Neural progenitor cell (in vitro differentiated cells): ENCODE results near the gene PDILT. TPM values are rescaled to one million over a fixed set of nuclear protein-coding genes. Genes with fewer than 3 reads are reported as not detected.

Experiments
- DNase-seq: peaks from one replicate; pipeline ENCODE4 v3.0.0-alpha.2; 2016; ENCODE audit warnings: low spot score
- H2AFZ ChIP-seq: fragments of 200-600 bp; sonication (generic); replicated peaks from 2 replicates; pipeline ENCODE4 v1.6.1; 2016; ENCODE audit warnings: antibody characterized with exemption
- H3F3A ChIP-seq: fragments of 200-600 bp; sonication (generic); 2 replicates; pipeline ENCODE4 v1.6.1; 2016; ENCODE audit warnings: antibody characterized with exemption, low read depth
- H3K27ac ChIP-seq: fragments of 200-600 bp; sonication (generic); 2 replicates; pipeline ENCODE4 v1.5.1; 2016; ENCODE audit warnings: mild to moderate bottlenecking
- H3K27me3 ChIP-seq: fragments of 200-600 bp; sonication (generic); 2 replicates; pipeline ENCODE4 v1.6.1; 2016; ENCODE audit warnings: mild to moderate bottlenecking, moderate library complexity
- H3K36me3 ChIP-seq: fragments of 200-600 bp; sonication (generic); 2 replicates; pipeline ENCODE4 v1.5.1; 2016
- H3K4me1 ChIP-seq: fragments of 200-600 bp; sonication (generic); 2 replicates; pipeline ENCODE4 v1.6.1; 2016; ENCODE audit warnings: mixed run types
- H3K4me2 ChIP-seq: fragments of 200-600 bp; sonication (generic); 2 replicates; pipeline ENCODE4 v1.6.1; 2016
- H3K4me3 ChIP-seq: fragments of 200-600 bp; sonication (generic); 2 replicates; pipeline ENCODE4 v1.5.1; 2016
- H3K79me2 ChIP-seq: fragments of 200-600 bp; sonication (generic); 2 replicates; pipeline ENCODE4 v1.6.1; 2016; ENCODE audit warnings: low read depth
- H3K9ac ChIP-seq: fragments of 200-600 bp; sonication (generic); 2 replicates; pipeline ENCODE4 v1.6.1; 2016
- H3K9me3 ChIP-seq: fragments of 200-600 bp; sonication (generic); 2 replicates; pipeline ENCODE4 v1.5.1; 2016; ENCODE audit warnings: low read depth
- H4K20me1 ChIP-seq: fragments of 200-600 bp; sonication (generic); 2 replicates; pipeline ENCODE4 v1.6.1; 2016; ENCODE audit warnings: low read depth
- H3K27ac Mint-ChIP-seq: 3 replicates; pipeline ENCODE4 v1.8.0; 2021; ENCODE audit warnings: mixed read lengths
- H3K27me3 Mint-ChIP-seq: 2 replicates; pipeline ENCODE4 v1.8.0; 2022; ENCODE audit warnings: low read depth, mild to moderate bottlenecking, inconsistent platforms, moderate library complexity, mixed read lengths; ENCODE audit not compliant: insufficient read depth
- H3K36me3 Mint-ChIP-seq: 3 replicates; pipeline ENCODE4 v1.8.0; 2021; ENCODE audit warnings: mixed read lengths
- H3K4me1 Mint-ChIP-seq: 3 replicates; pipeline ENCODE4 v1.8.0; 2021; ENCODE audit warnings: mixed read lengths
- H3K4me3 Mint-ChIP-seq: 3 replicates; pipeline ENCODE4 v1.8.0; 2021; ENCODE audit warnings: mild to moderate bottlenecking, moderate library complexity, mixed read lengths
- H3K9me3 Mint-ChIP-seq: 3 replicates; pipeline ENCODE4 v1.8.0; 2020; ENCODE audit warnings: mixed read lengths
- EZH2 ChIP-seq: fragments of 200-600 bp; sonication (generic); IDR thresholded peaks from 2 replicates; pipeline ENCODE4 v1.6.1; 2017; ENCODE audit warnings: antibody characterized with exemption, mild to moderate bottlenecking, moderate library complexity
- EZH2phosphoT487 ChIP-seq: fragments of 200-600 bp; sonication (generic); IDR thresholded peaks from 2 replicates; pipeline ENCODE4 v1.6.1; 2017; ENCODE audit warnings: antibody characterized with exemption
- total RNA-seq: library from RNA; depleted of rRNA; stranded (reverse); fragments of >200 nt; gene quantifications from 2 replicates; pipeline ENCODE4 v1.2.3, GENCODE V29; 2015; ENCODE audit warnings: low replicate concordance
- TF ChIP-seq, protein P1 (sequence below): fragments of 200-600 bp; sonication (generic); IDR thresholded peaks from 2 replicates; pipeline ENCODE4 v1.5.1; 2017; ENCODE audit warnings: antibody characterized with exemption, mild to moderate bottlenecking

Gene PDILT
- total RNA-seq, 1 donor from 2014 or later: not detected

DNA sequence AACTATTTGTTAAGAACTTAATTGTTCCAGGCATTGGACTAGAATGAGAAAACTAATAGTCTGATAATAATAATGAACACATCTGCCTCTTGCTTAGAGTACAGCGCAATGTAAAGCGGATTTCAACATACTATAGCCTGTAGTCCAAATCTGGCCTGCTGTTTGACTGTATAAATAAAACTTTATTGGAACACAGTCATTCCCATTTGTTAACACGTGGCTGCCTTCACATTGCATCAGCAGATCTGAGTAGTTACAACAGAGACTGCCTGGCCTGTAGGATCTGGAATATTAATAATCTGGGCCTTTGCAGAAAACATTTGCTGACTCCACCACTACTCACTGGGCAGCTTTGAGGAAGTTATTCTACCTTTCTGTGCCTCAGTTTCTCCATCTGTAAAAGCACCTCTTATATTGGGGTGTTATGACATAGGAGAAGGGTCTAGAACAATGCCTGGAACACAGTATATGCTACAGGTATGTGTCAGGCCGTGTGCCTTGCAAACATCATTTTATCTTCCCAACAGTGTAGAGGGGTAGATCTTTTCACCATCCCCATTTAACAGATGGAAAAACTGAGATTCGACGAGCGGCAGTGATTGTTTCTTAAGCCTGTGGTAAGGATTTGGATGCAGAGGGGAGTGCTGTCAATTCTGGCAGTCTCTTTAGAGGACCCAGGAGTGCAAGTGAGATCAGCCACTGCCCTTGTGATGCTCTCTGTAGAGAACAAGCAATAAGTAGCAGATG lies 22.2 kb downstream of the PDILT start:
- Histone ChIP-seq H3K4me2 (no peak overlapping the region), H3K4me1 (peaks cover 5% of the 10 kb centered on the region), H4K20me1 (no peaks in the 10 kb centered on the region), H3K9ac (no peak overlapping the region), H3K36me3 (no peaks in the 10 kb centered on the region), H2AFZ (no peak overlapping the region), H3K79me2 (no peaks in the 10 kb centered on the region), H3K27ac (no peak overlapping the region), H3F3A (no peaks in the 10 kb centered on the region), H3K27me3 (peaks cover 13% of the 10 kb centered on the region), H3K4me3 (no peak overlapping the region), H3K9me3 (no peaks in the 10 kb centered on the region)
- Mint-ChIP-seq H3K9me3 (no peaks in the 10 kb centered on the region), H3K36me3 (no peaks in the 10 kb centered on the region), H3K27ac (no peak overlapping the region), H3K4me3 (no peak overlapping the region), H3K27me3 (peaks cover 3% of the 10 kb centered on the region), H3K4me1 (peaks cover 28% of the 10 kb centered on the region)
- TF ChIP-seq, protein P1, sequence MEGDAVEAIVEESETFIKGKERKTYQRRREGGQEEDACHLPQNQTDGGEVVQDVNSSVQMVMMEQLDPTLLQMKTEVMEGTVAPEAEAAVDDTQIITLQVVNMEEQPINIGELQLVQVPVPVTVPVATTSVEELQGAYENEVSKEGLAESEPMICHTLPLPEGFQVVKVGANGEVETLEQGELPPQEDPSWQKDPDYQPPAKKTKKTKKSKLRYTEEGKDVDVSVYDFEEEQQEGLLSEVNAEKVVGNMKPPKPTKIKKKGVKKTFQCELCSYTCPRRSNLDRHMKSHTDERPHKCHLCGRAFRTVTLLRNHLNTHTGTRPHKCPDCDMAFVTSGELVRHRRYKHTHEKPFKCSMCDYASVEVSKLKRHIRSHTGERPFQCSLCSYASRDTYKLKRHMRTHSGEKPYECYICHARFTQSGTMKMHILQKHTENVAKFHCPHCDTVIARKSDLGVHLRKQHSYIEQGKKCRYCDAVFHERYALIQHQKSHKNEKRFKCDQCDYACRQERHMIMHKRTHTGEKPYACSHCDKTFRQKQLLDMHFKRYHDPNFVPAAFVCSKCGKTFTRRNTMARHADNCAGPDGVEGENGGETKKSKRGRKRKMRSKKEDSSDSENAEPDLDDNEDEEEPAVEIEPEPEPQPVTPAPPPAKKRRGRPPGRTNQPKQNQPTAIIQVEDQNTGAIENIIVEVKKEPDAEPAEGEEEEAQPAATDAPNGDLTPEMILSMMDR: no peak
- TF ChIP-seq EZH2phosphoT487 (no peak), EZH2 (no peak)
- no peak for DNase-seq

DNA sequence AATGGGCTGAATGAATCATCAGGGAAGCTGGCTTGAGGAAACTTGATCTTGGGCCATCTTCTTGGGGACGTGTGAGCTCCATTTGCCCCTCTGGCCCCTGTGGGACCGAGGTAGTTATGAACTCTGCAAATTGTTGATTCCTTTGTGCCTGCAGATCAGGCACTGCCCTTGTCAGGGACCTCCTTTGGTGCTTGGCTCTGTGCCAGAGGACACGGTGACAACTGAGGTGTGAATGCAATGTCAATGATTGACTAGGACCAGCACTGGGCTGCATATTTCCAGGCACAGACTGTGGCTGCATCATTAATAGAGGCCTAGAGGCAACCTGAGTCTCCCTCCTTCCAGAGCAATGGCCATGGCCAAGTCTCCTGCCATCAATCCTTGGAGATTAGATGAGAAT lies 23.8 kb downstream of the PDILT start:
- Mint-ChIP-seq H3K4me3 (no peak overlapping the region), H3K27ac (no peak overlapping the region), H3K36me3 (no peaks in the 10 kb centered on the region), H3K9me3 (no peaks in the 10 kb centered on the region), H3K4me1 (peaks cover 14% of the 10 kb centered on the region), H3K27me3 (peaks cover 4% of the 10 kb centered on the region)
- DNase-seq: no peak
- no peak overlapping the region for H3K27ac ChIP-seq
- H3K4me2 ChIP-seq: no peak overlapping the region
- H3K36me3 ChIP-seq: no peaks in the 10 kb centered on the region
- H3K79me2 ChIP-seq: no peaks in the 10 kb centered on the region
- TF ChIP-seq, protein P1: no peak
- TF ChIP-seq EZH2 (no peak), EZH2phosphoT487 (no peak)
- H3F3A ChIP-seq: no peaks in the 10 kb centered on the region
- H3K9ac ChIP-seq: no peak overlapping the region
- H3K27me3 ChIP-seq: no peaks in the 10 kb centered on the region
- H3K9me3 ChIP-seq: no peaks in the 10 kb centered on the region
- H3K4me3 ChIP-seq: no peak overlapping the region
- no peaks in the 10 kb centered on the region for H3K4me1 ChIP-seq
- no peaks in the 10 kb centered on the region for H4K20me1 ChIP-seq
- H2AFZ ChIP-seq: no peak overlapping the region

DNA sequence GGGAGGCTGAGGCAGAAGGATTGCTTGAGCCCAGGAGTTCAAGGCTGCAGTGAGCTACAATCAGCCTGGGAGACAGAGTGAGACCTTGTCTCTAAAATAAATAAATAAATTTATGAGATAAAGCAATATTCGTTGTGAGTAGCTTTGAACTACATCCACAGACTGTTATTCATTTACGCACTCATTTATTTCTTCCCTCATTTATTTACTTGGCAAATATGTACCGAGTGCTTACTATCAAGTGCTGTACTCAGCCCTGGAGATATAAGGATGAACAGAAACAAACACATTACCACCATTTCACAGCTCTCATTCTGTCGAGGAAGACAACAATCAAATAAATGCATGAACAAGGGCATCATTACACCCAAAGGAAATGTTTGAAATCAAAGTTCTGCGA lies 27.4 kb downstream of the PDILT start:
- no peaks in the 10 kb centered on the region for H3K9me3 ChIP-seq
- H3K36me3 ChIP-seq: no peaks in the 10 kb centered on the region
- H3K4me3 Mint-ChIP-seq: no peak overlapping the region
- H3K4me1 ChIP-seq: no peaks in the 10 kb centered on the region
- H3K4me3 ChIP-seq: no peak overlapping the region
- no peaks in the 10 kb centered on the region for H3K27me3 ChIP-seq
- H3K4me2 ChIP-seq: no peak overlapping the region
- H3K27ac Mint-ChIP-seq: no peak overlapping the region
- peaks cover 6% of the 10 kb centered on the region for H3K27me3 Mint-ChIP-seq
- no peaks in the 10 kb centered on the region for H3K4me1 Mint-ChIP-seq
- no peaks in the 10 kb centered on the region for H3K36me3 Mint-ChIP-seq
- no peak overlapping the region for H2AFZ ChIP-seq
- H3K27ac ChIP-seq: no peak overlapping the region
- no peaks in the 10 kb centered on the region for H3F3A ChIP-seq
- H3K9ac ChIP-seq: no peak overlapping the region
- H3K9me3 Mint-ChIP-seq: no peaks in the 10 kb centered on the region
- TF ChIP-seq EZH2 (no peak), EZH2phosphoT487 (no peak)
- TF ChIP-seq, protein P1: no peak
- no peaks in the 10 kb centered on the region for H4K20me1 ChIP-seq
- H3K79me2 ChIP-seq: no peaks in the 10 kb centered on the region
- no peak for DNase-seq
